Temporal lobe (tissue), 1 donor: ENCODE measurements around the gene MLC1. TPM values are rescaled to one million over a fixed set of nuclear protein-coding genes. Genes with fewer than 3 reads are reported as not detected.

Experiments used
- total RNA-seq: library from RNA; depleted of rRNA; stranded (reverse); fragments of >200 nt; gene quantifications from one replicate; pipeline ENCODE4 v1.2.3, GENCODE V29; 2014

Gene MLC1
- total RNA-seq, 1 donor from 2014 or later = 30.5 TPM

Other genes with a start within 250 kb of the MLC1 start
- 19.9 TPM for gene ZBED4, start 231.6 kb downstream of the MLC1 start, total RNA-seq
- gene ALG12, start 167.0 kb downstream of the MLC1 start, total RNA-seq = 5.4 TPM
- gene CRELD2, start 166.8 kb downstream of the MLC1 start, total RNA-seq = 8.6 TPM
- 8.9 TPM for gene PIM3, start 124.7 kb downstream of the MLC1 start, total RNA-seq
- 0.25 TPM for gene IL17REL, start 72.7 kb downstream of the MLC1 start, total RNA-seq
- gene TTLL8, start 27.1 kb downstream of the MLC1 start, total RNA-seq = not detected
- gene MOV10L1, start 4.6 kb upstream of the MLC1 start, total RNA-seq = 2.5 TPM
- 3.2 TPM for gene PANX2, start 85.3 kb upstream of the MLC1 start, total RNA-seq
- 4.2 TPM for gene TRABD, start 100.5 kb upstream of the MLC1 start, total RNA-seq
- gene SELENOO, start 115.6 kb upstream of the MLC1 start, total RNA-seq = 10.3 TPM
- 29.3 TPM for gene TUBGCP6, start 159.6 kb upstream of the MLC1 start, total RNA-seq
- 20.9 TPM for gene HDAC10, start 165.8 kb upstream of the MLC1 start, total RNA-seq
- gene MAPK12, start 176.3 kb upstream of the MLC1 start, total RNA-seq = 11.6 TPM
- gene MAPK11, start 185.0 kb upstream of the MLC1 start, total RNA-seq = 16.0 TPM
- 52.4 TPM for gene PLXNB2, start 222.2 kb upstream of the MLC1 start, total RNA-seq
- 17.2 TPM for gene DENND6B, start 241.6 kb upstream of the MLC1 start, total RNA-seq